GM21529 (cell line): ENCODE data around the gene HIP1.
"Not testable (repeated sequence)": the region's sequence is repeated elsewhere in the genome, so short reads cannot be mapped to it uniquely, and the experiment has no call there.

Experiments
- ATAC-seq: cut with Tn5 transposase; IDR thresholded peaks from one replicate; pipeline ENCODE4 v1.9.1; 2021; ENCODE audit not compliant: unreplicated experiment

The HIP1 gene

GRCh38 chr7:75717746-75718145 is 21.0 kb downstream of the HIP1 start:
- not testable (repeated sequence) for ATAC-seq

GRCh38 chr7:75716992-75717626 is 21.6 kb downstream of the HIP1 start:
- no peak for ATAC-seq

GRCh38 chr7:75715864-75716263 is 22.9 kb downstream of the HIP1 start:
- no peak for ATAC-seq

GRCh38 chr7:75712517-75713361 is 26.0 kb downstream of the HIP1 start:
- no peak for ATAC-seq

GRCh38 chr7:75711656-75712514 is 26.9 kb downstream of the HIP1 start:
- ATAC-seq = no peak

GRCh38 chr7:75711076-75711475 is 27.7 kb downstream of the HIP1 start:
- ATAC-seq = no peak

- no peak for ATAC-seq
Observed at GRCh38 chr7:75704928-75705327, 33.8 kb downstream of the HIP1 start.

GRCh38 chr7:75702515-75702914 is 36.2 kb downstream of the HIP1 start:
- ATAC-seq = no peak

GRCh38 chr7:75699993-75700392 is 38.7 kb downstream of the HIP1 start:
- no peak for ATAC-seq

- no peak for ATAC-seq
Observed at GRCh38 chr7:75698358-75698757, 40.4 kb downstream of the HIP1 start.

GRCh38 chr7:75696263-75697037 is 42.3 kb downstream of the HIP1 start:
- no peak for ATAC-seq

GRCh38 chr7:75694638-75695399 is 43.9 kb downstream of the HIP1 start:
- ATAC-seq = no peak

GRCh38 chr7:75693668-75694067 is 45.1 kb downstream of the HIP1 start:
- ATAC-seq = not testable (repeated sequence)

GRCh38 chr7:75691793-75692543 is 46.8 kb downstream of the HIP1 start:
- no peak for ATAC-seq

- ATAC-seq = no peak
Observed at GRCh38 chr7:75690121-75690523, 48.6 kb downstream of the HIP1 start.

GRCh38 chr7:75689246-75690099 is 49.3 kb downstream of the HIP1 start:
- ATAC-seq = no peak

GRCh38 chr7:75688200-75689136 is 50.3 kb downstream of the HIP1 start:
- ATAC-seq = no peak
